ENCODE data around the gene CPTP.

- TF ChIP-seq POLR2A (IDR thresholded peaks at IDR 0.05; ENCODE audit: low read length) (no peak), GATA1 (IDR thresholded peaks at IDR 0.05; ENCODE audit: low read depth, low read length) (no peak)
Observed at GRCh38 chr1:1314678-1315335, 9.8 kb upstream of the CPTP start.

Data from erythroblast (primary cell).